GM12801 (cell line): Measurements from ENCODE around the gene SBF2.

ENCODE experiments used
- TF ChIP-seq, protein P1 (sequence below): IDR thresholded peaks from one replicate; pipeline ENCODE4 v1.5.1; 2011; ENCODE audit warnings: control low read depth; ENCODE audit not compliant: insufficient read length; ENCODE audit errors: extremely low read depth

Gene SBF2

DNA sequence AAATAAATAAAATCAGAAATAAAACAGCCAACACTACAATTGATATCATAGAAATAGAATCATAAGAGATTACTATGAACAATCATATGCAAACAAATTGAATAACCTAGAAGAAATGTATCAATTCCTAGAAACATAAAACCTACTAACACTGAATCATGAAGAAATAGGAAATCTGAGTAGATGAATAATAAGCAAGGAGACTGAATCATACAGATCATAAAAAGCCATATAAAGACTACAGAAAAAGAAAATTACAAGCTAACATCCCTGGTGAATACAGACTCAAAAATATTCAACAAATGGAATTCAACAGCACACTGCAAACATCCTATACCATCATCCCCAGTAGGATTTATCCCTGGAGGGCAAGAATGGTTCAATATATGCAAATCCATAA lies 135.6 kb downstream of the SBF2 start:
- TF ChIP-seq, protein P1, sequence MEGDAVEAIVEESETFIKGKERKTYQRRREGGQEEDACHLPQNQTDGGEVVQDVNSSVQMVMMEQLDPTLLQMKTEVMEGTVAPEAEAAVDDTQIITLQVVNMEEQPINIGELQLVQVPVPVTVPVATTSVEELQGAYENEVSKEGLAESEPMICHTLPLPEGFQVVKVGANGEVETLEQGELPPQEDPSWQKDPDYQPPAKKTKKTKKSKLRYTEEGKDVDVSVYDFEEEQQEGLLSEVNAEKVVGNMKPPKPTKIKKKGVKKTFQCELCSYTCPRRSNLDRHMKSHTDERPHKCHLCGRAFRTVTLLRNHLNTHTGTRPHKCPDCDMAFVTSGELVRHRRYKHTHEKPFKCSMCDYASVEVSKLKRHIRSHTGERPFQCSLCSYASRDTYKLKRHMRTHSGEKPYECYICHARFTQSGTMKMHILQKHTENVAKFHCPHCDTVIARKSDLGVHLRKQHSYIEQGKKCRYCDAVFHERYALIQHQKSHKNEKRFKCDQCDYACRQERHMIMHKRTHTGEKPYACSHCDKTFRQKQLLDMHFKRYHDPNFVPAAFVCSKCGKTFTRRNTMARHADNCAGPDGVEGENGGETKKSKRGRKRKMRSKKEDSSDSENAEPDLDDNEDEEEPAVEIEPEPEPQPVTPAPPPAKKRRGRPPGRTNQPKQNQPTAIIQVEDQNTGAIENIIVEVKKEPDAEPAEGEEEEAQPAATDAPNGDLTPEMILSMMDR = no peak

DNA sequence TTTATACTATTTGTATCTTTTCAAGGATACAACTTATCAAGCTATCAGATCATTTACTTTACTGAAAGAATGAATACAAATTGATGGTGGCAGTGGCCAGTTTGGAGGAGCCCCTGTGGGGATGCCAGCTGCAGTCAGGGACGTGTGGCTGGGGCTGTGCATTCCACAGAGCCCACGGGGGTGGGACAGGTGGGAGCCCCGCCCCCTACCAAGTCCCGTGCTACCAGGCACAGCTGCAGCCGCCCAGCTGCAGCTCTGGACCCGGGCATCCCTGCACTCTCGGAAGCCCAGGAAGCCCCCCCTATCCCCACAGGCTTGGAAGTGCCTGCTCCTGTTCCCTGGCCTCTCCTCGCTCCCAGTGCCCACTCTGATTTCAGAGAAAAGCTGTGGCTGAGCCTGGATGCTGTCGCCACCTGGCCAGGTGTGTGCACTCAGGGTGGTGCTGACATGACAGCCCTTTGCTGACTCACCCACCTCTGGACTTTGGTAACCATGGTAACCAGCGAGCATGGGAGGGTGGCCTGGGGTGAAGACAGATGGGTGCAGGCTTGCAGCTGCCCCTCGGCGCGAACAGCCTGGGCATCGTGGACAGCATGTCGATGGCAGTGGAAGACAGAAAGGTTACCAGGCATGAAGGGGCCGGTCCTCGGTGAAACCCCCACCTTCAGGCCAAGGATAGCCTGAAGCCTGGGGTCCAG lies 138.1 kb downstream of the SBF2 start:
- TF ChIP-seq, protein P1 = no peak

DNA sequence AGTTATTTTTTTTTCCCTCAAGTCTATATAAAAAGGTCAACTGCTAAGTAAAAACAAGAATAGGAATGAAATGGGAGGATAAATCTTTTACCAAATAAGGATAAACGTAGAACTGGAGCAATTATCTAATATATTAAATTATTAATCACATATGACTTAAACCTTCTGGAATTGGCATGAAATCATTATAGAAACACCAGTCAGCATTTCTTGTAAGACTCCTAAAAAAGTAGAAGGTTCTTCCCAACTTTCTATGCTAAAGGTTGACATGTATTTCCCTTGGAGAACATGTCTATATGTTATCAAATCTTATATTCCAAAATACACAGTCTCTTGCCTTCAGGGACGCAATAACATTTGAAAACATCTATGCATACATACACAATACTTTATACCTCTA lies 143.2 kb downstream of the SBF2 start:
- TF ChIP-seq, protein P1 = no peak

DNA sequence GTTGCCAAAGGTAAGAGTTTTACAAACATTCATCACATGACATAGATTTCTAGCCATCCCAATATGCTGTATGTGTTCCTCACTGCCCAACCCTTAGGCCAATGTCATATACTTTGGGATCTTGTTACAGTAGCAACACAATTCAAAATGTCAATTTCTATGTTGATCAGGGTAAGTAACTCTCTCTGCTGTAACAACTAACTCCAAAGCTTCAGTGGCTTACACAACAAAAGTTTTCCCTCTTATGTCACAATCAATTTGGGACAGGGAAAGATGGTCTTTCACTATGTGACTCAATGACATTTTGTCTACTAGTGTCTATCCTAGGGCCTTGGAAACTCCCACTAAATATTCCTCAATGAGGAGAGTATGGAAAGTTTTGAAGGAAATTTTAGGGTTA lies 144.5 kb downstream of the SBF2 start:
- TF ChIP-seq, protein P1 = no peak

DNA sequence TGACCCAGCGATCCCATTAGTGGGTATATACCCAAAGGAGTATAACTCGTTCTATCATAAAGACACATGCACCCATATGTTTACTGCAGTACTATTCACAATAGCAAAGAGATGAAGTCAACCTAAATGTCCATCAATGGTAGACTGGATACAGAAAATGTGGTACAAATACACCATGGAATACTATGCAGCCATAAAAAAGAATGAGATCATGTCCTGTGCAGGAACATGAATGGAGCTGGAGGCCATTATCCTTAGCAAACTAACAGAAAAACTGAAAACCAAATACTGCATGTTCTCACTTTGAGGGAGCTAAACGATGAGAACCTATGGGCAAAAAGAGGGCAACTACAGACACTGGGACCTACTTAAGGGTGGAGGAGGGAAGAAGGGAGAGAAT lies 146.8 kb downstream of the SBF2 start:
- TF ChIP-seq, protein P1 = no peak

DNA sequence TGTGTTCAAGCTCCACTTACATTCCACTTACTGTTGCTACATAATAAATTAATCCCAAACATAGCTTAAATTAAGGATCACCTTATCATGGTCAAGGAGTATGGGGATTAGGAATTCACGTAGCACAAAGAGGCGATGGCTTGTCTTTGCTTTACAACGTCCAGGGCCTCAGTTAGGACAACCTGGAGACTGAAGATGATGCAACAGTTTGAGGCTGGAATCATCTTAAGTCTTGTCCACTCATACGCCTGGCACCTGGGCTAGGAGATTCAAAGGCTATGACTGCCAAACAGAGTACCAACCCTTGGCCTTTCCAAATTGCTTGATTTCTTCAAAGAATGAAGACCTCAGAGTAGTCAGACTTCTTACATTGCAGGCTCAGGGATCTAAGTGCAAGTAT lies 149.1 kb downstream of the SBF2 start:
- TF ChIP-seq, protein P1 = no peak

DNA sequence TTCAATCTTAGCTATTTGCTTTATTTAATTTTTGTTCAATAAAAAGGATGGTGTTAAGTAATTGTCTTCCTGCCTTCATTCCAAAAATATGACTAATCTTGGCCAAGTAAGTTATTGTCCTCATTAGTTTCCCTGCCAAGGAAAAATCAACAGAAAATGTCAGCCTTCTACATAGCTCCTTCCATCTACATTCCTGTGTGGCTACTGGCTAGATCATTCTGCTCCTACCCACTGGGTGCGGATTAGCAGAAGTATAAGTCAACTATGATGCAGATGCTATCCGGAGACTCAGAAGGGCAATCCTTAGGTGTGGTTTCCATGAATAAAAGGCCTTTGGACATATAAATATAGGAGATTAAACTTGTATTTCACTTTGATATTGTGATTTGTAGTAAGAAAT lies 154.4 kb downstream of the SBF2 start:
- TF ChIP-seq, protein P1 = no peak
